Small intestine (tissue), 7 donors: ENCODE results near the gene CAPZA1. TPM values are rescaled to one million over a fixed set of nuclear protein-coding genes. Genes with fewer than 3 reads are reported as not detected.
"Not testable (repeated sequence)": the region's sequence is repeated elsewhere in the genome, so short reads cannot be mapped to it uniquely, and the experiment has no call there.

Source experiments
- DNase-seq, 2 donors: peaks; one replicate each; pipeline versions ENCODE4 v3.0.0 to v3.0.0-alpha.2; 2013
- FAIRE-seq: peaks from 2 replicates; lab custom pipeline; 2012; peaks lifted over from hg19 to GRCh38; lab: Jason Lieb, UNC
- H3K27ac ChIP-seq, 3 donors: one replicate each; pipeline ENCODE4 v1.5.1; 2013; ENCODE audit warnings: low read length in 2 of 3, mild to moderate bottlenecking in 2 of 3, control low read depth in 1 of 3, inconsistent platforms in 1 of 3, low read depth in 1 of 3, moderate library complexity in 1 of 3
- H3K27me3 ChIP-seq, 3 donors: one replicate each; pipeline ENCODE4 v1.6.1; 2013; ENCODE audit warnings: low read length in 3 of 3, inconsistent platforms in 1 of 3; ENCODE audit not compliant: control insufficient read depth in 3 of 3, insufficient read depth in 3 of 3
- H3K36me3 ChIP-seq, 3 donors: one replicate each; pipeline ENCODE4 v1.6.1; 2013; ENCODE audit warnings: low read length in 3 of 3, inconsistent platforms in 1 of 3, low read depth in 1 of 3, mild to moderate bottlenecking in 1 of 3, moderate library complexity in 1 of 3; ENCODE audit not compliant: control insufficient read depth in 3 of 3, insufficient read depth in 2 of 3
- H3K4me1 ChIP-seq, 3 donors: one replicate each; pipeline ENCODE4 v1.6.1; 2013; ENCODE audit warnings: low read length in 2 of 3, inconsistent platforms in 1 of 3, low read depth in 1 of 3, mild to moderate bottlenecking in 1 of 3, moderate library complexity in 1 of 3; ENCODE audit not compliant: control insufficient read depth in 3 of 3, insufficient read depth in 2 of 3
- H3K4me3 ChIP-seq, 3 donors: one replicate each; pipeline ENCODE4 v1.5.1; 2013; ENCODE audit warnings: low read length in 3 of 3, control low read depth in 1 of 3, inconsistent platforms in 1 of 3, low read depth in 1 of 3, mild to moderate bottlenecking in 1 of 3, moderate library complexity in 1 of 3
- H3K9me3 ChIP-seq, 2 donors: one replicate each; pipeline ENCODE4 v1.6.1; 2013; ENCODE audit warnings: low read depth in 1 of 2, low read length in 1 of 2; ENCODE audit not compliant: control insufficient read depth in 2 of 2, insufficient read depth in 1 of 2
- WGBS, 3 donors: extraction: QIAGEN DNeasy Blood & Tissue Kit; methylation state at CpG; one replicate each; pipeline ENCODE4 v1.1.7; 2013; 5-methylcytosine and 5-hydroxymethylcytosine counted together
- polyA plus RNA-seq, 4 donors: library from polyadenylated mRNA; stranded (reverse) in 3 of 4; unstranded in 1 of 4; fragments of 200-250 nt in 3 of 4; fragments of 120-200 nt in 1 of 4; gene quantifications; one replicate each; pipeline versions ENCODE4 v1.2.1 to v1.2.3, GENCODE V29; 2013
- donor health status: healthy with polysubstance abuse.
- donor health status: control.
- donor health status: control.
- donor health status: Bipolar disorder and iron deficiency.
- donor health status: healthy.

The CAPZA1 gene
- polyA plus RNA-seq, 4 donors: 76.2 to 111 (median 92.4) TPM

DNA sequence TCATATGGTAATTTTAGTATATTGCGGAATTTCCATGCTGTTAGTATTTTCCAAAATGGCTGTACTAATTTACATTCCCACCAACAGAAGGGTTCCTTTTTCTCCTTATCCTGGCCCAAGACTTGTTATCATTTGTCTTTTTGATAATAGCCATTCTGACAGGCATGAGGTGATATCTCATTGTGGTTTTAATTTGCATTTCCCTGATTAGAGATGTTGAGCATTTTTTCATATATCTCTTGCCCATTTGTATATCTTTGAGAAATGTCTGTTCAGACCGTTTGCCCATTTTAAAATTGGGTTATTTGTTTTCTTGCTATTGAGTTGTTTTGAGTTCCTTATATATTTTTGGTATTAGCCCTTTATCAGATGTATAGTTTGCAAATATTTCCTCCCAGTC lies 14.0 kb downstream of the CAPZA1 start:
- Histone ChIP-seq H3K36me3 (peaks cover 0 to 9% (median under 1%) of the 10 kb centered on the region in 3 donors), H3K4me3 (no peak overlapping the region), H3K9me3 (no peaks in the 10 kb centered on the region), H3K27ac (no peak overlapping the region), H3K4me1 (peaks cover 0 to 4% (median 4%) of the 10 kb centered on the region in 3 donors), H3K27me3 (no peaks in the 10 kb centered on the region)
- no peak for FAIRE-seq
- whole genome bisulfite sequencing, 3 donors: 91 to 93% (median 92%) methylated on average over 2 of the region's 2 CpGs
- DNase-seq: no peak

DNA sequence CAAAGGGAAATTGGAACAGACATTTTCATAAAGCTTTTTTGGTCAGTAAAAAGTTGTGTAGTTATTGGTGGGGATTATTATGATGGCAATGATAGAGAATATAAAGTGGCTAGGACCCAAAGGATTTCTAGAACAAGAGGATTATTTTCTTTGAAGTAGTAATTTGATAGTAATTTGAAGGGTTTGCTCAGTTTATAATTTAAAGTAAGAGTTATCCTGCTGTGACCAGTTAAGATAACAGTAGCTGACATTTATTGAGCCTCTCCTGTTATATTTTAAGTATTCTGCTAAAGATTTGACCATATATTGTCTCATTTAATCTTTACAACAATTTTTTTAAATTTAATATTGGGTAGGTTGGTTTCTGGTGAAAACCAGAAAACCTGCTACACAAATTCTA lies 14.7 kb downstream of the CAPZA1 start:
- DNase-seq (no peak), FAIRE-seq (no peak)
- H3K27me3 ChIP-seq: no peaks in the 10 kb centered on the region
- H3K27ac ChIP-seq: no peak overlapping the region
- H3K4me1 ChIP-seq: peaks cover 0 to 4% (median 4%) of the 10 kb centered on the region in 3 donors
- H3K36me3 ChIP-seq: peaks cover 0 to 9% (median 0%) of the 10 kb centered on the region in 3 donors
- H3K9me3 ChIP-seq: no peaks in the 10 kb centered on the region
- H3K4me3 ChIP-seq: no peak overlapping the region

DNA sequence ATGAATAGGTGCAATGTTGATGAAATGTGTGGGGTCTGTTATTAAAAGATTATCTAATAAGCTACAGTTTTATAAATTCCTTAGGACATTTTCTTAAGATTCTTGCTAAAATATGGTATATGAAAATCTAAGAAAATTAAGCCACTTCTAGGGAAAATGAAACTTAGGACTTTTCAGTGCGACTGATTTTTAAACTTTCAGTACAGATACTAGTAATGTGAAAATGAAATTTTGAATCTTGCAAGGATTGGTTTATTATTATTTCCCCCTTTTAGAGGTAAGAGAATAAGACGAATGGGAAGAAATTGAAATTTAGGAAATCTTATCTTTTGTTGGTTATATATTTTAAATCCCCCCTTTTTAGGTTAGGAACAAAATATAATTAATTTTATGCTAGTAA lies 16.4 kb downstream of the CAPZA1 start:
- 65 to 76% (median 67%) methylated on average over 2 of the region's 2 CpGs for WGBS, 3 donors
- H3K4me3 ChIP-seq: no peak overlapping the region
- H3K9me3 ChIP-seq: no peaks in the 10 kb centered on the region
- DNase-seq: no peak
- H3K27ac ChIP-seq: no peak overlapping the region
- no peaks in the 10 kb centered on the region for H3K27me3 ChIP-seq
- FAIRE-seq: no peak
- peaks cover 0 to 4% (median 4%) of the 10 kb centered on the region in 3 donors for H3K4me1 ChIP-seq
- H3K36me3 ChIP-seq: peaks cover 0 to 2% (median 0%) of the 10 kb centered on the region in 3 donors

DNA sequence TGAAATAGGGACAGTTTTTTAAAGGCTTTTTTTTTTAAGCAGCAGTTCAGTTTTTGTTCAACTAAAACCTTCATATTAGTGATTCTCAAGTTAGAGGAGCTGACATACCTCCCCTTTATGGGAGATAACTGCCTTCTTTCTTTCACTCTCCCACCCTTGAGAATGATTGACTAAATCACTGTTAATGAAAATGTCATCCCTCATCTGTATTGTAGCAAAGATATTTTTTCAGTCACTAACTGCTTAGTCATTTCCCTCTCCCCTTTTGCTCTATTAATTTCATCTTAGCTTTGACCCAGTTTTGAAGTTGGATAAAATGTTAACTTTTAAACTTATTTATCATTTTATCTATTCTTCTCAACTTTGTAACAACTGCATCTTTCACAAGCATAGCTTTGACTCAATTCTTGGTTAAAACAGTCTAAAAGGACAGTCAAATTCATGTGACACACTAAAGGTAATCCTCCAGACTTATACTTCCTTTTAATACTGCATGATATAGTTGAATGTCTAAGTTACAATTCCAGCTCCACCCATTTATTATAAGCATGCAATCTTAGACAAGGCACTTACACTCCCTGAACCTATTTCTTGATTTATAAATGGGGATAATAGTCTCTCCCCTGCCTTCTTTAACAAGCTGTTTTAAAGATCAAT lies 17.1 kb downstream of the CAPZA1 start:
- Histone ChIP-seq H3K27me3 (no peaks in the 10 kb centered on the region), H3K36me3 (peaks cover 0 to 2% (median 0%) of the 10 kb centered on the region in 3 donors), H3K27ac (no peak overlapping the region), H3K4me1 (peaks cover 0 to 4% (median 4%) of the 10 kb centered on the region in 3 donors), H3K9me3 (no peaks in the 10 kb centered on the region), H3K4me3 (no peak overlapping the region)
- FAIRE-seq (no peak), DNase-seq (peak in 1 of 2 donors; percentile 41)

DNA sequence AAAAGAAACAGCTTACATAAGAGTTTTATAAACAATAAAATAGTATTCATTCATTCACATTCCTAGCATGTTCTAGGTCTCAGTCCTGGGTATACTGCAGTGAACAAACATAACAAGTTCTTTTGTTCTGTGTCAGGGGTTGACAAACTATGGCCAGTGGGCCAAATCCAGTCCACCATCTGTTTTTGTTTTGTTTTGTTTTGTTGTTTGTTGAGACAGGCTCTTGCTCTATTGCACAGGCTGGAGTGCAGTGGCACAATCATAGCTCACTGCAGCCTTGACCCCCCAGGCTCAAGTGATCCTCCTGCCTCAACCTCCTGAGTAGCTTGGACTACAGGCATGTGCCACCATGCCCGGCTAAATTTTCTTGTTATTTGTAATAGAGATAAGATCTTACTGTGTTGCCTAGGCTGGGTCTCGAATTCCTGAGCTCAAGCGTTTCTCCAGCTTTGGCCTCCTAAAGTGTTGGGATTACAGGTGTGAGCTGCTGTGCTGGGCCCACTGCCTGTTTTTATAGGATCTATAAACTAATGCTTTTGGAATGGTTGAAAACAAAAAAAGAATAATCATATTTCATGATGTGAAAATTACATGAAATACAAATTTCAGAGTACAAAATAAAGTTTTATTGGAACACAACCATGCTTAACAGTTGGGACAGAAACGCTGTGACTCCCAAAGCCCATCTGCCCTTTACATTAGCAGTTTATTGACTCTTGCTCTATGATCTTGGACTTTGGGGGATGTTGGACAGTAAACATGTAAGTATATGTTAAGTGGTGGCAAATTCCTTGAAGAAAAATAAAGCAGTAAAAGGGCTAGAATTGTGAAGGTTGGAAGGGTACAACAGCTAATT lies 17.9 kb downstream of the CAPZA1 start:
- H3K27me3 ChIP-seq: no peaks in the 10 kb centered on the region
- no peak for FAIRE-seq
- H3K4me1 ChIP-seq: peaks cover 0 to 2% (median 0%) of the 10 kb centered on the region in 3 donors
- H3K36me3 ChIP-seq: no peaks in the 10 kb centered on the region
- no peak for DNase-seq
- H3K9me3 ChIP-seq: no peaks in the 10 kb centered on the region
- no peak overlapping the region for H3K4me3 ChIP-seq
- WGBS, 3 donors: 82 to 89% (median 85%) methylated on average over 4 of the region's 4 CpGs
- H3K27ac ChIP-seq: no peak overlapping the region

DNA sequence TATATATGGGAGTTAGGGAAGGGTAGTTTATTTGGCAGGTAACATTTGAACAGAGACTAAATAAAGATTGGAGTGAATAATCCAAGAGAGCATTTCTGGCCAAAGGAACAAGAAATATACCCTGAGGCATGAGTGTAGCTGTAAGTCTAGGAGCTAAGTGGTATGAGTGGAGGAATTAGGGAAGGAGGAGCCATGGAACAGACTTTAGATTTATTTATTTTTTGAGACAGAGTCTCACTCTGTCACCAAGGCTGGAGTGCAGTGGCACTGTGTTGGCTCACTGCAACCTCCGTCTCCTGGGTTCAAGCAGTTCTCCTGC lies 18.4 kb downstream of the CAPZA1 start:
- H3K36me3 ChIP-seq: no peaks in the 10 kb centered on the region
- DNase-seq (no peak), FAIRE-seq (no peak)
- no peaks in the 10 kb centered on the region for H3K27me3 ChIP-seq
- peaks cover 0 to 2% (median 0%) of the 10 kb centered on the region in 3 donors for H3K4me1 ChIP-seq
- no peak overlapping the region for H3K4me3 ChIP-seq
- H3K27ac ChIP-seq: no peak overlapping the region
- no peaks in the 10 kb centered on the region for H3K9me3 ChIP-seq
- WGBS, 3 donors: 77 to 100% (median 98%) methylated on average over 1 of the region's 1 CpG

DNA sequence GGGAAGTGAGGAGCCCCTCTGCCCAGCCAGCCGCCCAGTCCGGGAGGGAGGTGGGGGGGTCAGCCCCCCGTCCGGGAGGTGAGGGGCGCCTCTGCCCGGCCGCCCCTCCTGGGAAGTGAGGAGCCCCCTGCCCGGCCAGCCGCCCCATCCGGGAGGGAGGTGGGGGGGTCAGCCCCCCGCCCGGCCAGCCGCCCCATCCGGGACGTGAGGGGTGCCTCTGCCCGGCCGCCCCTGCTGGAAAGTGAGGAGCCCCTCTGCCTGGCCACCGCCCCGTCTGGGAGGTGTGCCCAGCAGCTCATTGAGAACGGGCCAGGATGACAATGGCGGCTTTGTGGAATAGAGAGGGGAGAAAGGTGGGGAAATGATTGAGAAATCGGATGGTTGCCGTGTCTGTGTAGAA lies 20.8 kb downstream of the CAPZA1 start:
- H3K9me3 ChIP-seq, H3K36me3 ChIP-seq, H3K4me3 ChIP-seq, H3K27ac ChIP-seq, FAIRE-seq, H3K4me1 ChIP-seq, DNase-seq, H3K27me3 ChIP-seq: not testable (repeated sequence)
- 91 to 96% (median 92%) methylated on average over 19 to 23 of the region's 23 CpGs for WGBS, 3 donors

DNA sequence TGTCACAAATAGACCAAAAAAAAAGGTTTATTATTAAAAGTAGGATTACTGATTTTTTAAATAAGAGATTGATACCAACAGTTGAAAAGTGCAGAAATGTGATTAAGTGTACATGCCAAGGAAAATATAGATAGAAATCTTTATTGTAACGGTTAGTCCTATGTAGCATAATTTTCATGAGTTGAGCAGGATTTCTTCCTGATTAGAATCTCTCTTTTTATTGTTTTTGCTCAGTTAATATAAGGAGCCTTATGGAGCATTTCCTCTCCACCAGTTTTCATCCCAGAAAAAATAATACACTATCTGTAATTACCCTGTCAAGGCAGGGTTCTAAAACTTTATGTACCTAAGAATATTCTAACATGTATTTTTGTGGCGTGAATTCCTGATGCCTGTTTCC lies 23.4 kb downstream of the CAPZA1 start:
- Histone ChIP-seq H3K27me3 (no peaks in the 10 kb centered on the region), H3K9me3 (no peaks in the 10 kb centered on the region), H3K4me3 (no peak overlapping the region), H3K27ac (no peak overlapping the region), H3K36me3 (peaks cover 0 to 11% (median 0%) of the 10 kb centered on the region in 3 donors), H3K4me1 (no peaks in the 10 kb centered on the region)
- DNase-seq: no peak
- FAIRE-seq: no peak
- 82 to 87% (median 86%) methylated on average over 2 of the region's 2 CpGs for WGBS, 3 donors
